ENCODE data around the gene ANGPTL2.

DNA sequence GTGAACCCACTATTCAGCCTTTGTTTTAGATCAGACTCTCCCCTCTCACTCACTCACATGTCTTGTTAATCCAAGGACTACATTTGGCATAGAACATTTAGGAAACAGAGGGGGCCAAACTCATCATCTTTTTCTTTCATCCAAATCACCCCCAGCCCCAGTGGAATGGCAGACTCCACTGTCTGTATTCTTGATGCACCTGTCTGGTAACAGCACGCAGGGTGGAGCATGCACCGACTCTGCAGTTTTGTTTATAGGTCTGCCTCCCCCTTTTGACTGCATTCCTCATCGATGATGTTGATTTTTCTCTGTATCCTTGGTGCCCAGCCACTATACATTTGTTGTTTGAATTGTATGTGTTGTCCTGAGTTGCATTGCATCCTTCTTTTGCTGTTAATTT lies 66.0 kb downstream of the ANGPTL2 start:
- TF ChIP-seq, protein P1, sequence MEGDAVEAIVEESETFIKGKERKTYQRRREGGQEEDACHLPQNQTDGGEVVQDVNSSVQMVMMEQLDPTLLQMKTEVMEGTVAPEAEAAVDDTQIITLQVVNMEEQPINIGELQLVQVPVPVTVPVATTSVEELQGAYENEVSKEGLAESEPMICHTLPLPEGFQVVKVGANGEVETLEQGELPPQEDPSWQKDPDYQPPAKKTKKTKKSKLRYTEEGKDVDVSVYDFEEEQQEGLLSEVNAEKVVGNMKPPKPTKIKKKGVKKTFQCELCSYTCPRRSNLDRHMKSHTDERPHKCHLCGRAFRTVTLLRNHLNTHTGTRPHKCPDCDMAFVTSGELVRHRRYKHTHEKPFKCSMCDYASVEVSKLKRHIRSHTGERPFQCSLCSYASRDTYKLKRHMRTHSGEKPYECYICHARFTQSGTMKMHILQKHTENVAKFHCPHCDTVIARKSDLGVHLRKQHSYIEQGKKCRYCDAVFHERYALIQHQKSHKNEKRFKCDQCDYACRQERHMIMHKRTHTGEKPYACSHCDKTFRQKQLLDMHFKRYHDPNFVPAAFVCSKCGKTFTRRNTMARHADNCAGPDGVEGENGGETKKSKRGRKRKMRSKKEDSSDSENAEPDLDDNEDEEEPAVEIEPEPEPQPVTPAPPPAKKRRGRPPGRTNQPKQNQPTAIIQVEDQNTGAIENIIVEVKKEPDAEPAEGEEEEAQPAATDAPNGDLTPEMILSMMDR (conservative IDR thresholded peaks at IDR 0.05 in 1 of 2, IDR thresholded peaks at IDR 0.05 in 1 of 2; ENCODE audit: extremely low read depth in 1 of 2, insufficient read depth in 1 of 2, low read depth in 1 of 2, low read length in 2 of 2), result no peak
- no peak for TF ChIP-seq EZH2 (IDR thresholded peaks at IDR 0.05; ENCODE audit: borderline replicate concordance, low read length)
